DOHH2 (cell line): ENCODE measurements around the gene POLN.

Experiments used
- H3F3A ChIP-seq: fragments of 200-600 bp; sonication (generic), shearing (Covaris generic); 2 replicates; pipeline ENCODE4 v1.6.0; 2016; ENCODE audit warnings: antibody characterized with exemption, mild to moderate bottlenecking; ENCODE audit not compliant: control insufficient read depth, insufficient read depth
- H3K27ac ChIP-seq: fragments of 200-600 bp; sonication (generic); 2 replicates; pipeline ENCODE4 v1.5.1; 2014; ENCODE audit warnings: low read depth, mild to moderate bottlenecking, low read length, moderate library complexity
- H3K27me3 ChIP-seq: fragments of 200-600 bp; sonication (generic); 2 replicates; pipeline ENCODE4 v1.6.1; 2014; ENCODE audit warnings: mild to moderate bottlenecking, low read length, mixed read lengths; ENCODE audit not compliant: control insufficient read depth
- H3K36me3 ChIP-seq: fragments of 200-600 bp; sonication (generic); 2 replicates; pipeline ENCODE4 v1.6.1; 2014; ENCODE audit warnings: mild to moderate bottlenecking, low read length, moderate library complexity, mixed read lengths; ENCODE audit not compliant: control insufficient read depth
- H3K4me1 ChIP-seq: fragments of 200-600 bp; sonication (generic); 2 replicates; pipeline ENCODE4 v1.6.1; 2014; ENCODE audit warnings: mild to moderate bottlenecking, low read length, mixed read lengths; ENCODE audit not compliant: control insufficient read depth
- H3K4me2 ChIP-seq: fragments of 200-600 bp; sonication (generic); 2 replicates; pipeline ENCODE4 v1.6.0; 2014; ENCODE audit warnings: mild to moderate bottlenecking, low read length, moderate library complexity
- H3K4me3 ChIP-seq: fragments of 200-600 bp; sonication (generic); 2 replicates; pipeline ENCODE4 v1.5.1; 2014; ENCODE audit warnings: mild to moderate bottlenecking, low read length, mixed read lengths
- H3K79me2 ChIP-seq: fragments of 200-600 bp; sonication (generic); 2 replicates; pipeline ENCODE4 v1.6.1; 2014; ENCODE audit warnings: mild to moderate bottlenecking, low read length, mixed read lengths; ENCODE audit not compliant: control insufficient read depth
- H3K9me2 ChIP-seq: fragments of 200-600 bp; sonication (generic); replicated peaks from 2 replicates; pipeline ENCODE4 v1.6.1; 2014; ENCODE audit warnings: mild to moderate bottlenecking, low read length, mixed read lengths; ENCODE audit not compliant: control insufficient read depth
- H3K9me3 ChIP-seq: fragments of 200-600 bp; sonication (generic); 2 replicates; pipeline ENCODE4 v1.6.1; 2014; ENCODE audit warnings: antibody characterized with exemption, low read length, mixed read lengths; ENCODE audit not compliant: control insufficient read depth, insufficient read depth
- H4K20me1 ChIP-seq: fragments of 200-600 bp; sonication (generic); 2 replicates; pipeline ENCODE4 v1.6.0; 2014; ENCODE audit warnings: low read depth, mild to moderate bottlenecking, antibody characterized with exemption, low read length, moderate library complexity; ENCODE audit not compliant: control insufficient read depth, insufficient read depth
- CTCF ChIP-seq: fragments of 200-600 bp; sonication (generic); IDR thresholded peaks from one replicate; pipeline ENCODE4 v1.5.1; 2014; ENCODE audit warnings: antibody characterized with exemption, mild to moderate bottlenecking, low read depth, low read length; ENCODE audit not compliant: poor library complexity, severe bottlenecking
- EZH2phosphoT487 ChIP-seq: fragments of 200-600 bp; sonication (generic); IDR thresholded peaks from 2 replicates; pipeline ENCODE4 v1.6.1; 2017; ENCODE audit warnings: borderline replicate concordance, mild to moderate bottlenecking, antibody characterized with exemption, low read length, moderate library complexity, mixed read lengths

POLN gene

GRCh38 chr4:2286904-2287593 is 45.1 kb upstream of the POLN start:
- H3K9me3 ChIP-seq: no peaks in the 10 kb centered on the region
- no peak overlapping the region for H3K4me2 ChIP-seq
- no peaks in the 10 kb centered on the region for H3F3A ChIP-seq
- no peaks in the 10 kb centered on the region for H3K9me2 ChIP-seq
- H3K27ac ChIP-seq: no peak overlapping the region
- no peaks in the 10 kb centered on the region for H3K79me2 ChIP-seq
- no peak overlapping the region for H3K4me3 ChIP-seq
- peaks cover 21% of the 10 kb centered on the region for H3K4me1 ChIP-seq
- TF ChIP-seq CTCF: no peak
- TF ChIP-seq EZH2phosphoT487: no peak
- no peaks in the 10 kb centered on the region for H4K20me1 ChIP-seq
- no peaks in the 10 kb centered on the region for H3K36me3 ChIP-seq
- H3K27me3 ChIP-seq: no peaks in the 10 kb centered on the region; the same call in 1 of the 2 replicates

- Histone ChIP-seq H3K4me3 (no peak overlapping the region), H3K27me3 (no peaks in the 10 kb centered on the region; the same call in 1 of the 2 replicates), H3K79me2 (no peaks in the 10 kb centered on the region), H3K4me1 (peaks cover 23% of the 10 kb centered on the region), H3K27ac (no peak overlapping the region), H3K9me3 (no peaks in the 10 kb centered on the region), H3F3A (no peaks in the 10 kb centered on the region), H3K4me2 (no peak overlapping the region), H3K36me3 (no peaks in the 10 kb centered on the region), H4K20me1 (no peaks in the 10 kb centered on the region), H3K9me2 (no peaks in the 10 kb centered on the region)
- TF ChIP-seq EZH2phosphoT487: no peak
- no peak for TF ChIP-seq CTCF
These were observed 43.9 kb upstream of the POLN start for GRCh38 chr4:2285613-2286381.

- no peaks in the 10 kb centered on the region for H3K36me3 ChIP-seq
- no peaks in the 10 kb centered on the region for H3K9me2 ChIP-seq
- H3F3A ChIP-seq: no peaks in the 10 kb centered on the region
- H3K4me3 ChIP-seq: no peak overlapping the region
- H3K79me2 ChIP-seq: no peaks in the 10 kb centered on the region
- H3K27me3 ChIP-seq: no peaks in the 10 kb centered on the region; the same call in 1 of the 2 replicates
- no peaks in the 10 kb centered on the region for H4K20me1 ChIP-seq
- H3K4me1 ChIP-seq: peaks cover 15% of the 10 kb centered on the region
- no peak overlapping the region for H3K4me2 ChIP-seq
- no peak for TF ChIP-seq CTCF
- no peak for TF ChIP-seq EZH2phosphoT487
- no peak overlapping the region for H3K27ac ChIP-seq
- H3K9me3 ChIP-seq: no peaks in the 10 kb centered on the region
These were observed 43.2 kb upstream of the POLN start for GRCh38 chr4:2284934-2285612.
